Suprapubic skin (tissue), 4 donors: ENCODE data around the gene UBN1. TPM values are rescaled to one million over a fixed set of nuclear protein-coding genes. Genes with fewer than 3 reads are reported as not detected.

Experiments
- DNase-seq, 2 donors: peaks; one replicate each; pipeline ENCODE4 v3.0.0-alpha.2; 2019; ENCODE audit warnings: low spot score in 2 of 2
- H3K27ac ChIP-seq: fragments of 200-600 bp; sonication (generic); one replicate; pipeline ENCODE4 v1.5.1; 2019
- H3K27me3 ChIP-seq: fragments of 200-600 bp; sonication (generic); one replicate; pipeline ENCODE4 v1.5.1; 2019
- H3K36me3 ChIP-seq: fragments of 200-600 bp; sonication (generic); one replicate; pipeline ENCODE4 v1.5.1; 2019
- H3K4me1 ChIP-seq: fragments of 200-600 bp; sonication (generic); one replicate; pipeline ENCODE4 v1.5.1; 2019
- H3K4me3 ChIP-seq: fragments of 200-600 bp; sonication (generic); one replicate; pipeline ENCODE4 v1.5.1; 2019; ENCODE audit warnings: mild to moderate bottlenecking
- H3K9me3 ChIP-seq: fragments of 200-600 bp; sonication (generic); one replicate; pipeline ENCODE4 v1.5.1; 2019
- EP300 ChIP-seq: sonication (generic); formaldehyde crosslinking; IDR thresholded peaks from one replicate; pipeline ENCODE4 v1.6.1; 2017; ENCODE audit warnings: antibody characterized with exemption
- POLR2A ChIP-seq, 2 donors: fragments of 450-650 bp; IDR thresholded peaks; one replicate each; pipeline ENCODE4 v1.6.1; 2017; ENCODE audit warnings: antibody characterized with exemption in 2 of 2, mild to moderate bottlenecking in 2 of 2, moderate library complexity in 2 of 2
- POLR2AphosphoS5 ChIP-seq, 3 donors: sonication (generic); formaldehyde crosslinking; IDR thresholded peaks; one replicate each; pipeline ENCODE4 v1.6.1; 2017; ENCODE audit warnings: antibody characterized with exemption in 3 of 3
- WGBS: methylation state at CpG from one replicate; pipeline ENCODE4 v1.1.5; 2018; 5-methylcytosine and 5-hydroxymethylcytosine counted together
- total RNA-seq, 4 donors: library from RNA; depleted of rRNA; stranded (reverse); fragments of >200 nt; gene quantifications; one replicate each; pipeline ENCODE4 v1.1.0, GENCODE V29; 2016
- TF ChIP-seq, protein P1 (sequence below), 2 donors: fragments of 200-600 bp in 1 of 2; fragments of 450-650 bp in 1 of 2; sonication (generic) in 1 of 2; IDR thresholded peaks; one replicate each; pipeline ENCODE4 v1.5.1; 2016 to 2019; ENCODE audit warnings: antibody characterized with exemption in 2 of 2, mild to moderate bottlenecking in 1 of 2, moderate library complexity in 1 of 2

UBN1 gene
- total RNA-seq, 4 donors from 2014 or later: 25.7 to 43.9 (median 38.6) TPM

DNA sequence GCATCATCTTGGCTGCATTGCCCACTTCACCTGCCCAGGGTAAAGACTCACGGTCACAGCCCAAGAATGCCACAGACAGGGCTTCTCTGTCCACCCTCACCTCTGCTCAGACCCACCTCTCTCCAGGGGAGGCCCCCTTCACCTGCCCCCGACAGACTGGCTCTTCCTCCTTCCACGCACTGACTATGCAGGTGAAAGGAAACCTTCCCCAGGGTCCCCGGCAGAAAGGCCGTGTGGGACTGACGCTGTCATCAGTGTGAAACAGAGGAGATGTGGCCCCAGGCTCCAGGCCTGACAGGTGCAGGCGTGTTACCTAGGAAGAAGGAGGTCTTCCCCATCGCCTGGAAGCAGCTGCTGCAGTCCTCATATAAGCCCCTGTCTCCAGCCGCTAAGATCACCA, 35.5 kb upstream of the UBN1 start:
- H3K9me3 ChIP-seq: no peaks in the 10 kb centered on the region
- H3K27ac ChIP-seq: no peak overlapping the region
- H3K27me3 ChIP-seq: no peaks in the 10 kb centered on the region
- H3K4me1 ChIP-seq: no peaks in the 10 kb centered on the region
- TF ChIP-seq EP300: no peak
- TF ChIP-seq POLR2A (IDR thresholded peaks at IDR 0.05): no peak
- no peak for TF ChIP-seq POLR2AphosphoS5 (IDR thresholded peaks at IDR 0.05)
- TF ChIP-seq, protein P1, sequence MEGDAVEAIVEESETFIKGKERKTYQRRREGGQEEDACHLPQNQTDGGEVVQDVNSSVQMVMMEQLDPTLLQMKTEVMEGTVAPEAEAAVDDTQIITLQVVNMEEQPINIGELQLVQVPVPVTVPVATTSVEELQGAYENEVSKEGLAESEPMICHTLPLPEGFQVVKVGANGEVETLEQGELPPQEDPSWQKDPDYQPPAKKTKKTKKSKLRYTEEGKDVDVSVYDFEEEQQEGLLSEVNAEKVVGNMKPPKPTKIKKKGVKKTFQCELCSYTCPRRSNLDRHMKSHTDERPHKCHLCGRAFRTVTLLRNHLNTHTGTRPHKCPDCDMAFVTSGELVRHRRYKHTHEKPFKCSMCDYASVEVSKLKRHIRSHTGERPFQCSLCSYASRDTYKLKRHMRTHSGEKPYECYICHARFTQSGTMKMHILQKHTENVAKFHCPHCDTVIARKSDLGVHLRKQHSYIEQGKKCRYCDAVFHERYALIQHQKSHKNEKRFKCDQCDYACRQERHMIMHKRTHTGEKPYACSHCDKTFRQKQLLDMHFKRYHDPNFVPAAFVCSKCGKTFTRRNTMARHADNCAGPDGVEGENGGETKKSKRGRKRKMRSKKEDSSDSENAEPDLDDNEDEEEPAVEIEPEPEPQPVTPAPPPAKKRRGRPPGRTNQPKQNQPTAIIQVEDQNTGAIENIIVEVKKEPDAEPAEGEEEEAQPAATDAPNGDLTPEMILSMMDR (IDR thresholded peaks at IDR 0.05): no peak
- DNase-seq: no peak
- H3K36me3 ChIP-seq: peaks cover 90% of the 10 kb centered on the region
- 93% methylated on average over 5 of the region's 9 CpGs for WGBS
- H3K4me3 ChIP-seq: no peak overlapping the region

DNA sequence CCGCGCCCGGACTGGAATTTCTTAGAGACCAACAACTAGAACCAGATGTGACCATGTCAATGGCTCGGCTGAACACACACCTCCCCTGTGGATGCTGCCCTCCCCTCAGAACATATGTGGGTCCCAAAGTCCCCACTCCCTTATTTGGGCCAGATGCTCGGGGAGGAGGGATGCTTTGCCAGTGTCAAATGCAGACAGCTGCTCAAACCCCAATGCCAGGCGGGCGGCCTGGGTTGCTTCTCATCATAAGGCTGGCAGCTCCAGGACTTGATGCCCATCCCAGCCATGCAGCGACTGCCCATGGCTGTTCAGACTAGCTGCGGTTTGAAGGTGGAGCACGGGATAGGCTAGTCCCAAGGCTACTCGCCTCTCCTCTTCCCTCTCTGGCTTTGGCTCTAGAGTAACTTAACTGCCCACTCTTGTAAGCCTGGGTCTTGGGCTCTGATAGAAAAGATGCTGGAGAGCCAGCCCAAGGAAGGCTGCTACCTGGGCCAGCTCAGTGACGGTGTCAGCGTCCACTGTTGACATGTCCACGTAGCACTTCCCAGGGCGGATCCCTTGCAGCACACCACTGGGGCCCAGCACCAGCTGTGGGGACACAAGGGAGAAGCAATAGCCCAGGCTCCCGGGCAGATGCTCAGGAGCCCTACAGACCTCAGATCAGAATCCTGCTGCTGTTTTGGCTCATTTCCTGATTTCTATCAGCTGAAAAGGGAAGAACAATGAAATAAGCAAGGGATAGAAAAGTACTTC, 33.9 kb upstream of the UBN1 start:
- Histone ChIP-seq H3K9me3 (no peaks in the 10 kb centered on the region), H3K4me3 (no peak overlapping the region), H3K4me1 (no peaks in the 10 kb centered on the region), H3K27me3 (no peaks in the 10 kb centered on the region), H3K36me3 (peaks cover 93% of the 10 kb centered on the region), H3K27ac (no peak overlapping the region)
- TF ChIP-seq, protein P1 (IDR thresholded peaks at IDR 0.05): no peak
- no peak for TF ChIP-seq POLR2AphosphoS5 (IDR thresholded peaks at IDR 0.05)
- TF ChIP-seq POLR2A (IDR thresholded peaks at IDR 0.05): no peak
- TF ChIP-seq EP300: no peak
- DNase-seq: no peak
- WGBS: 93% methylated on average over 13 of the region's 16 CpGs

DNA sequence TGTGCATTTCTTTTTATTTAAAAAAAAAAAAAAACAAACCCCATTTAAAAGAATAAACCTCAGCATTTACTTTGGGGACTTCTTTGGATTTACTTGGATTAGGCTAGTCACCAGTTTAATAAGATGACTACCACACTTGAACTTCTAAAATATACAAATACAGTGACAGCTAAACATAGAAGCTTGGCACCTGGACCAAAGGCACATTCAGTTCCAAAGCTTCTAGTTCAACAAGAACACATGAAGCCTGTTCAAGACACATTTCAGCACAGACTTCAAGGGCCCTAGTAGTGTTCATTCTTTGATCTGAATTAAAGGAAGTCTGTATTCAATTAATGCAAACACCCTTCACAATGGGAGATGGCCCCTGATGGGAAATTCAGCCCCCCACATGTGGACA, 33.2 kb upstream of the UBN1 start:
- Histone ChIP-seq H3K4me1 (no peaks in the 10 kb centered on the region), H3K4me3 (no peak overlapping the region), H3K27ac (no peak overlapping the region), H3K36me3 (peaks cover 91% of the 10 kb centered on the region), H3K9me3 (no peaks in the 10 kb centered on the region), H3K27me3 (no peaks in the 10 kb centered on the region)
- DNase-seq: no peak
- TF ChIP-seq EP300: no peak
- TF ChIP-seq POLR2A (IDR thresholded peaks at IDR 0.05): no peak
- TF ChIP-seq POLR2AphosphoS5 (IDR thresholded peaks at IDR 0.05): no peak
- TF ChIP-seq, protein P1 (IDR thresholded peaks at IDR 0.05): no peak

DNA sequence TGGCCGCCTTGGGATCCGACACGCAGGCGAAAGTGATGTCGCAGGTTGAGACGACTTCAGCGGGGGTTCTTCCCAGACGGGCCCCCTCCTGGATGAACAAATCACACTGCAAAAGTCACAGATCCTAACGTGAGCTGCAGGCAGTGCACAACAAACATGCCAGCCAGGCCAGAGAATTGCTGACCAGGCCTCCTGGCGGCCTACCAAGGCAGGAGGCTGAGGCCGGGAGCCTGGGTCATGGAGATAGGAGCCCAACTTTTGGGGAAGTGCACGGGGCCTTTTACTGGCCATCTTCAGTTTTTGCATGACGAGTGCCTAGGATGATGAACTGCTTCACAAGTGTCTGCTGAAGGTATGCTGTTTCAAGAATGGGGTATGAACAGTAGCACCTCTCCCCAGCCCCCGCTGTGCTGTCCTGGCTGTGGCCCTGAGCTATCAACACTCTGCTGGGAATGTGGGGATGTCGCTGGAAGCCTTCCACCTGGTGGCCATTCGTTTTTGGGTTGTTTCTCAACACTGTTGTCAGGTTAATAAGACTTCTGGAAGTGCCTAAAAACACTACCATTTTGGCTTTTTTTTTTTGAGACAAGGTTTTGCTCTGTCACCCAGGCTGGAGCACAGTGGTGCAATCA, 32.6 kb upstream of the UBN1 start:
- no peaks in the 10 kb centered on the region for H3K27me3 ChIP-seq
- H3K36me3 ChIP-seq: peaks cover 91% of the 10 kb centered on the region
- no peaks in the 10 kb centered on the region for H3K9me3 ChIP-seq
- DNase-seq: no peak
- WGBS: 87% methylated on average over 13 of the region's 16 CpGs
- no peak for TF ChIP-seq POLR2A (IDR thresholded peaks at IDR 0.05)
- TF ChIP-seq POLR2AphosphoS5 (IDR thresholded peaks at IDR 0.05): no peak
- TF ChIP-seq, protein P1 (IDR thresholded peaks at IDR 0.05): no peak
- TF ChIP-seq EP300: no peak
- no peaks in the 10 kb centered on the region for H3K4me1 ChIP-seq
- no peak overlapping the region for H3K4me3 ChIP-seq
- H3K27ac ChIP-seq: no peak overlapping the region

DNA sequence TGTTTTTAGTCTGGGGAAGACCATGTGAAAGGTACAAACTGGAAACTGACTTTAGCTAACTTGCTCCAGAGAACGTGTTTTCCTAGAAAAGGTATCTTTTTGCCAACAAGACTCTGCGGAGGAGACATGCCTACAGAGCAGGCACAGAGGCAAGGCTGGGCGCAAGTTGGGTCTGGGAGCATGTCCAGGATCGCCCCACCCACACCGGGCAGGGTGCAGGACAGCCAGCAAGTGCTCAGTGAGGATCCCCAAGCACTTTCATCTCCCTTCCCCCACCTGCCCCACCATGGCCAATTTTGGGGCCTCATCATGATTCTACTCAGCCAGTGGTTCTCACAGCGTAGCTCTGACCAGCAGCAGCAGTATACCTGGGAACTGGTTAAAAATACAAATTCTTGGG, 26.6 kb upstream of the UBN1 start:
- no peak for DNase-seq
- no peaks in the 10 kb centered on the region for H3K4me1 ChIP-seq
- H3K27me3 ChIP-seq: no peaks in the 10 kb centered on the region
- WGBS: 60% methylated on average over 6 of the region's 6 CpGs
- H3K9me3 ChIP-seq: no peaks in the 10 kb centered on the region
- no peak overlapping the region for H3K4me3 ChIP-seq
- peaks cover 93% of the 10 kb centered on the region for H3K36me3 ChIP-seq
- no peak overlapping the region for H3K27ac ChIP-seq
- TF ChIP-seq POLR2AphosphoS5 (IDR thresholded peaks at IDR 0.05) (no peak), POLR2A (IDR thresholded peaks at IDR 0.05) (no peak), EP300 (no peak)
- TF ChIP-seq, protein P1 (IDR thresholded peaks at IDR 0.05): no peak
